ENCODE results near the gene KEL.

Gene KEL

DNA sequence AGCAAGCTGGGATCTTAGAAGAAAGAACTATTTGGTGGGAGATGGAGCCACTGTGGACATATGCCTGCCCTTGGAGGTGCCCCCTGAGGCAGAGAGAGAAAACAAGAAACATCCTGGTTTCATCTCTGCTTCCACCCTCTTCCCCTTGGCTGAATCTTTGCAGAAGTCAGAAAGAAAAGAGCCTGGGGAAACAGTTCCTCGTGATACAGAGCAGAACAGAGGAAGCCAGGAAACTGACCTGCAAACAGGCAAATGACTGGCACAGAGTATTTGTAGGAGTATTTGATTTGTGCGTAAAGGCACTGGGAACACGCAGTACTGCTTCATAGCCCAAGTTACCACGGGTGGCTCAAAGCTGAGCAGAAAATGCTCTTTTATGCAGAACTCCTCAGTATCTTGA lies 7.0 kb upstream of the KEL start:
- Histone ChIP-seq H3K27me3 (ENCODE audit: control insufficient read depth in 3 of 3, insufficient read depth in 3 of 3, low read depth in 1 of 3, low read length in 3 of 3) (no peaks in the 10 kb centered on the region), H4K8ac (ENCODE audit: low read depth, low read length) (no peak overlapping the region), H2BK12ac (ENCODE audit: low read length) (no peak overlapping the region), H3K14ac (ENCODE audit: low read length) (no peak overlapping the region), H2AFZ (ENCODE audit: low read length) (no peak overlapping the region), H3K4me2 (ENCODE audit: insufficient read depth, low read length, poor library complexity, severe bottlenecking) (no peak overlapping the region), H3K27ac (replicated peaks; ENCODE audit: low read length) (no peak overlapping the region), H3K23ac (ENCODE audit: low read depth, low read length, poor library complexity) (no peak overlapping the region), H2AK5ac (ENCODE audit: low read depth, low read length) (no peak overlapping the region), H4K91ac (ENCODE audit: low read depth, low read length, poor library complexity) (no peak overlapping the region), H2BK15ac (ENCODE audit: low read length) (no peak overlapping the region), H3K79me1 (ENCODE audit: low read depth, low read length) (no peaks in the 10 kb centered on the region), H3K18ac (ENCODE audit: low read length) (no peak overlapping the region), H3K4me1 (ENCODE audit: control insufficient read depth in 2 of 2, insufficient read depth in 1 of 2, low read depth in 1 of 2, low read length in 2 of 2) (no peaks in the 10 kb centered on the region), H3K4ac (ENCODE audit: low read length) (no peak overlapping the region), H2BK120ac (ENCODE audit: low read depth, low read length) (no peak overlapping the region), H3K9ac (ENCODE audit: low read depth, low read length, poor library complexity) (no peak overlapping the region), H2BK5ac (ENCODE audit: low read length) (no peak overlapping the region), H3K36me3 (replicated peaks in 1 of 2; ENCODE audit: control insufficient read depth in 2 of 2, insufficient read depth in 2 of 2, low read length in 2 of 2) (no peaks in the 10 kb centered on the region), H3K9me3 (replicated peaks in 1 of 2; ENCODE audit: control insufficient read depth in 2 of 2, insufficient read depth in 1 of 2, low read depth in 1 of 2, low read length in 2 of 2) (no peaks in the 10 kb centered on the region), H3K4me3 (ENCODE audit: low read length in 2 of 2) (no peak overlapping the region)
- WGBS, 2 donors (ENCODE audit: extremely low coverage in 2 of 2, insufficient read length in 2 of 2, insufficient replicate concordance in 1 of 2), result no CpG with 5 or more reads among the region's 4 CpGs
- DNase-seq (ENCODE audit: low spot score), result no peak

DNA sequence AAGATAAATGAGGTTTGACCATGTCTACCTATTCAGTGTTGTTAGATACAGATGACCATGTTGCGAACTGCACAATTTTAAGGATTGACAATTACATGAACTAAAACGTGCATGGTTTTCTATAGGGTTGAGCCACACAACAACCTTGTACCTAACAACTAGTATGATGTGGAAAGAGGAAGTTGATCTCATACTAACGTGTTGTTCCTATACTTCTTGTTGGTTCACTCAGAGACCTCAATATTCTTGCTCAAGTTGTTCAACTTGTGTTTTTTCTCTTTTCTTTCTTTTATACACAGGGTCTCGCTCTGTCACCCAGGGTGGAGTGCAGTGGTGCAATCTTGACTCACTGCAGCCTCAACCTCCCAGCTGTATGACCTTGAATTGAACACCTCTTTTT lies 6.1 kb upstream of the KEL start:
- no peaks in the 10 kb centered on the region for H3K27me3 ChIP-seq (ENCODE audit: control insufficient read depth in 3 of 3, insufficient read depth in 3 of 3, low read depth in 1 of 3, low read length in 3 of 3)
- H3K23ac ChIP-seq (ENCODE audit: low read depth, low read length, poor library complexity), result no peak overlapping the region
- H3K4me2 ChIP-seq (ENCODE audit: insufficient read depth, low read length, poor library complexity, severe bottlenecking), result no peak overlapping the region

DNA sequence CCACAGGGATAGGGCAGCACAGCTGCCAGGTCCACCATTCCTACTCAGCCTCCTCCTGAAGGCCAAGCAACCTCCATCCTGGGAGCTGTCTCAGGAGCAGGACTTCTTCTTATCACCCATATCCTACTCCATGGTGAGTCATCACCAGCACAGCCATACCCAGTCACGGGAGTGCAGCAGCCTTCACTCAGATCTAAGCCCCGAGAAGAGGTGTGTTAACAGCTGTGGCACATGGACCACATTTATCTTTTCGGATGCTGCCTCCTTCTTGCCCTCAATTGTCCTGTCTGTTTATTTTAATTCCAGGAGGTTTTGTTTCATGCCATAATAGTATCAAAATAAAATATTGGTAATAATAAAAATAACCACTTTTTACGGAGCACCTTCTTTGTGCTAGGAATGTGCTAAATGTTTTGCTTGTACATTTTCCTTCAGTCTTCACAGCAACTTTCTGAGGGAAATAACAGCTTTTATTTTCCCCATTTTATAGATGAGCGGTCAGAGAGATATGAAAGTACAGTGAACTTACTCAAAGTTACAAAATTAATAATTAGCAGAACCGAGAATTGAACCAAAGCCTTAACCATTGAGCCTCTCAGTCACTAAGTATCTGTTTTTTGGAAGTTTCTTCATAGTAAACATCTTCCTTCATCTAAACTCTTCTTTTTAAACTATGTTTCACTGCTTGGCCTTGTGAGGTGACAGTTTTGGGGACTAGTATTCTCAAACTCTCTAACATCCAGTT lies 2.5 kb upstream of the KEL start:
- DNase-seq (ENCODE audit: low spot score), result no peak
- no peak overlapping the region for H2AFZ ChIP-seq (ENCODE audit: low read length)
- WGBS, 2 donors (ENCODE audit: extremely low coverage in 2 of 2, insufficient read length in 2 of 2, insufficient replicate concordance in 1 of 2), result no CpG with 5 or more reads among the region's 6 CpGs

More for the DNA sequence above, 6.1 kb upstream of the KEL start:
- Histone ChIP-seq H3K36me3 (replicated peaks in 1 of 2; ENCODE audit: control insufficient read depth in 2 of 2, insufficient read depth in 2 of 2, low read length in 2 of 2) (no peaks in the 10 kb centered on the region), H2AFZ (ENCODE audit: low read length) (no peak overlapping the region), H3K79me1 (ENCODE audit: low read depth, low read length) (no peaks in the 10 kb centered on the region), H2BK15ac (ENCODE audit: low read length) (no peak overlapping the region), H2BK5ac (ENCODE audit: low read length) (no peak overlapping the region), H2AK5ac (ENCODE audit: low read depth, low read length) (no peak overlapping the region), H4K8ac (ENCODE audit: low read depth, low read length) (no peak overlapping the region), H3K14ac (ENCODE audit: low read length) (no peak overlapping the region), H3K27ac (replicated peaks; ENCODE audit: low read length) (no peak overlapping the region), H3K9ac (ENCODE audit: low read depth, low read length, poor library complexity) (no peak overlapping the region), H2BK12ac (ENCODE audit: low read length) (no peak overlapping the region), H3K4ac (ENCODE audit: low read length) (no peak overlapping the region), H3K4me3 (ENCODE audit: low read length in 2 of 2) (no peak overlapping the region), H3K9me3 (replicated peaks in 1 of 2; ENCODE audit: control insufficient read depth in 2 of 2, insufficient read depth in 1 of 2, low read depth in 1 of 2, low read length in 2 of 2) (no peaks in the 10 kb centered on the region), H3K4me1 (ENCODE audit: control insufficient read depth in 2 of 2, insufficient read depth in 1 of 2, low read depth in 1 of 2, low read length in 2 of 2) (peaks cover 0 to 3% of the 10 kb centered on the region in 2 donors), H3K18ac (ENCODE audit: low read length) (no peak overlapping the region), H4K91ac (ENCODE audit: low read depth, low read length, poor library complexity) (no peak overlapping the region), H2BK120ac (ENCODE audit: low read depth, low read length) (no peak overlapping the region)
- WGBS, 2 donors (ENCODE audit: extremely low coverage in 2 of 2, insufficient read length in 2 of 2, insufficient replicate concordance in 1 of 2), result no CpG with 5 or more reads among the region's 4 CpGs
- no peak for DNase-seq (ENCODE audit: low spot score)

DNA sequence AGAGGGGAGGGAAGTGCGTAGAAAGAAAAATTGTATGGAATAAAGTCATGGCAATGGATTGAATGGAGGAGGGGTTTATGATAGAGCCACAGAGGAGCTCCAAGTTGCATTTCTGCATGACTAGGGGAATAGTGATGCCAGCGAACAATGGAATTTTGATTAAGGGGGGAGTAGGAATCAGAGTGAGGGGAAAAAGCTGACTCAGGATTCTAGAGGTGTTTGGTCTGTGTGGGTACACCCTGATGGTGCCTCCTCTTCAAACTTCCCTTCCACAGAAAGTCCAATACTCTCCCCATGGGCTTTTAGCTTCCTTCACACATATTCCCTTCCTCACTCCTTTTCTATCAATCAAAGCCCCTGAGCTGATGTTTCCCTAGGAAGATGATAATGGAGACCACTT lies 1.8 kb upstream of the KEL start:
- H4K8ac ChIP-seq (ENCODE audit: low read depth, low read length), result no peak overlapping the region
- no peak for DNase-seq (ENCODE audit: low spot score)
- no peak overlapping the region for H3K4ac ChIP-seq (ENCODE audit: low read length)
- WGBS, 2 donors (ENCODE audit: extremely low coverage in 2 of 2, insufficient read length in 2 of 2, insufficient replicate concordance in 1 of 2), result 100% methylated on average over 1 of the region's 2 CpGs; no CpG with 5 or more reads in 1 of the 2 donors
- no peaks in the 10 kb centered on the region for H3K27me3 ChIP-seq (ENCODE audit: control insufficient read depth in 3 of 3, insufficient read depth in 3 of 3, low read depth in 1 of 3, low read length in 3 of 3)
- no peak overlapping the region for H2BK12ac ChIP-seq (ENCODE audit: low read length)
- H4K91ac ChIP-seq (ENCODE audit: low read depth, low read length, poor library complexity), result no peak overlapping the region
- H3K18ac ChIP-seq (ENCODE audit: low read length), result no peak overlapping the region
- no peak overlapping the region for H2BK5ac ChIP-seq (ENCODE audit: low read length)
- H3K4me1 ChIP-seq (ENCODE audit: control insufficient read depth in 2 of 2, insufficient read depth in 1 of 2, low read depth in 1 of 2, low read length in 2 of 2), result peaks cover 0 to 11% of the 10 kb centered on the region in 2 donors
- H3K23ac ChIP-seq (ENCODE audit: low read depth, low read length, poor library complexity), result no peak overlapping the region
- H3K9me3 ChIP-seq (replicated peaks in 1 of 2; ENCODE audit: control insufficient read depth in 2 of 2, insufficient read depth in 1 of 2, low read depth in 1 of 2, low read length in 2 of 2), result no peaks in the 10 kb centered on the region
- H3K4me2 ChIP-seq (ENCODE audit: insufficient read depth, low read length, poor library complexity, severe bottlenecking), result no peak overlapping the region
- H3K14ac ChIP-seq (ENCODE audit: low read length), result no peak overlapping the region
- H3K36me3 ChIP-seq (replicated peaks in 1 of 2; ENCODE audit: control insufficient read depth in 2 of 2, insufficient read depth in 2 of 2, low read length in 2 of 2), result no peaks in the 10 kb centered on the region
- no peak overlapping the region for H2AFZ ChIP-seq (ENCODE audit: low read length)
- no peak overlapping the region for H3K9ac ChIP-seq (ENCODE audit: low read depth, low read length, poor library complexity)
- H2BK120ac ChIP-seq (ENCODE audit: low read depth, low read length), result no peak overlapping the region
- no peak overlapping the region for H3K27ac ChIP-seq (replicated peaks; ENCODE audit: low read length)
- no peak overlapping the region for H2BK15ac ChIP-seq (ENCODE audit: low read length)
- no peak overlapping the region for H3K4me3 ChIP-seq (ENCODE audit: low read length in 2 of 2)
- H3K79me1 ChIP-seq (ENCODE audit: low read depth, low read length), result no peaks in the 10 kb centered on the region
- no peak overlapping the region for H2AK5ac ChIP-seq (ENCODE audit: low read depth, low read length)

More for the DNA sequence above, 2.5 kb upstream of the KEL start:
- Histone ChIP-seq H2BK15ac (ENCODE audit: low read length) (no peak overlapping the region), H3K9ac (ENCODE audit: low read depth, low read length, poor library complexity) (no peak overlapping the region), H2BK12ac (ENCODE audit: low read length) (no peak overlapping the region), H2BK120ac (ENCODE audit: low read depth, low read length) (no peak overlapping the region), H2BK5ac (ENCODE audit: low read length) (no peak overlapping the region), H3K4me1 (ENCODE audit: control insufficient read depth in 2 of 2, insufficient read depth in 1 of 2, low read depth in 1 of 2, low read length in 2 of 2) (peaks cover 0 to 11% of the 10 kb centered on the region in 2 donors), H3K27ac (replicated peaks; ENCODE audit: low read length) (no peak overlapping the region), H3K23ac (ENCODE audit: low read depth, low read length, poor library complexity) (no peak overlapping the region), H3K36me3 (replicated peaks in 1 of 2; ENCODE audit: control insufficient read depth in 2 of 2, insufficient read depth in 2 of 2, low read length in 2 of 2) (no peaks in the 10 kb centered on the region), H4K8ac (ENCODE audit: low read depth, low read length) (no peak overlapping the region), H3K4ac (ENCODE audit: low read length) (no peak overlapping the region), H3K27me3 (ENCODE audit: control insufficient read depth in 3 of 3, insufficient read depth in 3 of 3, low read depth in 1 of 3, low read length in 3 of 3) (no peaks in the 10 kb centered on the region), H3K14ac (ENCODE audit: low read length) (no peak overlapping the region), H3K4me3 (ENCODE audit: low read length in 2 of 2) (no peak overlapping the region), H3K4me2 (ENCODE audit: insufficient read depth, low read length, poor library complexity, severe bottlenecking) (no peak overlapping the region), H3K18ac (ENCODE audit: low read length) (peak overlapping the region; percentile 59), H3K9me3 (replicated peaks in 1 of 2; ENCODE audit: control insufficient read depth in 2 of 2, insufficient read depth in 1 of 2, low read depth in 1 of 2, low read length in 2 of 2) (no peaks in the 10 kb centered on the region), H2AK5ac (ENCODE audit: low read depth, low read length) (no peak overlapping the region), H3K79me1 (ENCODE audit: low read depth, low read length) (no peaks in the 10 kb centered on the region), H4K91ac (ENCODE audit: low read depth, low read length, poor library complexity) (no peak overlapping the region)
